ENCODE results near the gene HOXC11.

HOXC11 gene

GRCh38 chr12:54021432-54022013 lies 48.6 kb downstream of the HOXC11 start:
- DNase-seq (ENCODE audit: low read depth in 2 of 2) = no peak

GRCh38 chr12:54022960-54023884 lies 50.3 kb downstream of the HOXC11 start:
- DNase-seq (ENCODE audit: low read depth in 2 of 2) = no peak

- no peak for DNase-seq (ENCODE audit: low read depth in 2 of 2)
These were observed 51.2 kb downstream of the HOXC11 start for GRCh38 chr12:54024127-54024526.

GRCh38 chr12:54024581-54025305 lies 51.8 kb downstream of the HOXC11 start:
- DNase-seq (ENCODE audit: low read depth in 2 of 2) = no peak

GRCh38 chr12:54025499-54026405 lies 52.8 kb downstream of the HOXC11 start:
- no peak for DNase-seq (ENCODE audit: low read depth in 2 of 2)

- DNase-seq (ENCODE audit: low read depth in 2 of 2) = no peak
These were observed 53.9 kb downstream of the HOXC11 start for GRCh38 chr12:54026640-54027441.

All from stimulated activated CD8-positive, alpha-beta memory T cell treated with anti-CD3 and anti-CD28 coated beads, Interleukin-7, amount 100 ng/mL, for 4 hours (primary cell).